WTC11 (cell line): ENCODE results near the gene CDH16. TPM values are rescaled to one million over a fixed set of nuclear protein-coding genes. Genes with fewer than 3 reads are reported as not detected.

Experiments
- ATAC-seq: fragments of 200-7000 bp; cut with Tn5 transposase; 2 replicates; pipeline ENCODE4 v1.10.0; 2021; ENCODE audit warnings: mild to moderate bottlenecking, moderate library complexity
- CTCF ChIA-PET: fragments of 300-600 bp; sonication (Branson Sonifier 250); formaldehyde crosslinking; loops from one replicate; lab custom pipeline; 2021; ENCODE audit warnings: antibody characterized with exemption; lab: Charles Lee
- POLR2A ChIA-PET: fragments of 350-600 bp; sonication (Branson Sonifier 250); formaldehyde crosslinking; loops from one replicate; lab custom pipeline; 2021; ENCODE audit warnings: antibody characterized with exemption; lab: Charles Lee
- DNase-seq: peaks from one replicate; pipeline ENCODE4 v3.0.0; 2021; ENCODE audit warnings: low spot score
- H3K27ac Mint-ChIP-seq: 2 replicates; pipeline ENCODE4 v1.8.0; 2021; ENCODE audit warnings: mixed read lengths
- H3K27me3 Mint-ChIP-seq: 2 replicates; pipeline ENCODE4 v1.8.0; 2021; ENCODE audit warnings: low read depth, mild to moderate bottlenecking, moderate library complexity, mixed read lengths
- H3K36me3 Mint-ChIP-seq: 2 replicates; pipeline ENCODE4 v1.8.0; 2021; ENCODE audit warnings: mixed read lengths
- H3K4me1 Mint-ChIP-seq: 2 replicates; pipeline ENCODE4 v1.8.0; 2022; ENCODE audit warnings: mixed read lengths
- H3K4me3 Mint-ChIP-seq: 2 replicates; pipeline ENCODE4 v1.8.0; 2021; ENCODE audit warnings: mild to moderate bottlenecking, moderate library complexity, mixed read lengths
- H3K9me3 Mint-ChIP-seq: 2 replicates; pipeline ENCODE4 v1.8.0; 2021; ENCODE audit warnings: mixed read lengths
- CREM ChIP-seq: sonication (generic); formaldehyde crosslinking; IDR thresholded peaks from 2 replicates; pipeline ENCODE4 v1.8.1; 2022; ENCODE audit warnings: mild to moderate bottlenecking, missing genetic modification reagents, moderate library complexity
- CTCF ChIP-seq: fragments of 200-600 bp; IDR thresholded peaks from 2 replicates; pipeline ENCODE4 v1.8.0; 2022; ENCODE audit warnings: antibody characterized with exemption
- E2F4 ChIP-seq: sonication (generic); formaldehyde crosslinking; IDR thresholded peaks from 2 replicates; pipeline ENCODE4 v1.8.1; 2022; ENCODE audit warnings: low read depth, mild to moderate bottlenecking, moderate library complexity, missing genetic modification reagents, borderline replicate concordance
- FOXP1 ChIP-seq: sonication (generic); formaldehyde crosslinking; IDR thresholded peaks from 2 replicates; pipeline ENCODE4 v1.8.0; 2022; ENCODE audit warnings: missing genetic modification reagents, mild to moderate bottlenecking, moderate library complexity, borderline replicate concordance
- IRF2 ChIP-seq: sonication (generic); formaldehyde crosslinking; IDR thresholded peaks from 2 replicates; pipeline ENCODE4 v1.8.0; 2022; ENCODE audit warnings: low read depth, missing genetic modification reagents, borderline replicate concordance
- NFATC4 ChIP-seq: fragments of 250-450 bp; sonication (Bioruptor Pico); IDR thresholded peaks from 2 replicates; pipeline ENCODE4 v1.9.0; 2021; ENCODE audit warnings: mild to moderate bottlenecking
- NFE2L1 ChIP-seq: sonication (generic); formaldehyde crosslinking; IDR thresholded peaks from 2 replicates; pipeline ENCODE4 v1.8.1; 2023; ENCODE audit warnings: missing genetic modification reagents
- NR2C2 ChIP-seq: sonication (generic); formaldehyde crosslinking; IDR thresholded peaks from 2 replicates; pipeline ENCODE4 v1.8.0; 2022; ENCODE audit warnings: mild to moderate bottlenecking, missing genetic modification reagents
- NR3C1 ChIP-seq: sonication (generic); formaldehyde crosslinking; conservative IDR thresholded peaks from 2 replicates; pipeline ENCODE4 v1.8.1; 2023; ENCODE audit warnings: low read depth, mild to moderate bottlenecking, missing genetic modification reagents
- PREB ChIP-seq: sonication (generic); formaldehyde crosslinking; IDR thresholded peaks from 2 replicates; pipeline ENCODE4 v1.8.1; 2022; ENCODE audit warnings: mild to moderate bottlenecking, missing genetic modification reagents, moderate library complexity, borderline replicate concordance
- RELA ChIP-seq: sonication (generic); formaldehyde crosslinking; IDR thresholded peaks from 2 replicates; pipeline ENCODE4 v1.8.1; 2022; ENCODE audit warnings: missing genetic modification reagents, mild to moderate bottlenecking, borderline replicate concordance
- STAT6 ChIP-seq: sonication (generic); formaldehyde crosslinking; conservative IDR thresholded peaks from 2 replicates; pipeline ENCODE4 v1.8.1; 2023; ENCODE audit warnings: mild to moderate bottlenecking, low read depth, missing genetic modification reagents, moderate library complexity
- ZNF281 ChIP-seq: sonication (generic); formaldehyde crosslinking; IDR thresholded peaks from 2 replicates; pipeline ENCODE4 v1.8.0; 2023; ENCODE audit warnings: mild to moderate bottlenecking, missing genetic modification reagents
- ZNF425 ChIP-seq: fragments of 250-450 bp; sonication (Bioruptor Pico); conservative IDR thresholded peaks from 2 replicates; pipeline ENCODE4 v1.9.0; 2021; ENCODE audit warnings: mild to moderate bottlenecking
- total RNA-seq: library from RNA; stranded (reverse); gene quantifications from 3 replicates; pipeline ENCODE4 v1.2.3, GENCODE V29; 2021
- TF ChIP-seq, protein P1 (sequence below): fragments of 250-450 bp; sonication (Bioruptor Pico); IDR thresholded peaks from 2 replicates; pipeline ENCODE4 v2.1.2; 2022; ENCODE audit warnings: mild to moderate bottlenecking, moderate library complexity
- TF ChIP-seq, protein P2 (sequence below): sonication (generic); formaldehyde crosslinking; IDR thresholded peaks from 2 replicates; pipeline ENCODE4 v1.8.0; 2022; ENCODE audit warnings: mild to moderate bottlenecking, missing genetic modification reagents

Gene CDH16
- total RNA-seq, 1 experiment from 2014 or later: not detected

GRCh38 chr16:66902648-66903543 is 15.8 kb downstream of the CDH16 start:
- TF ChIP-seq, protein P1, sequence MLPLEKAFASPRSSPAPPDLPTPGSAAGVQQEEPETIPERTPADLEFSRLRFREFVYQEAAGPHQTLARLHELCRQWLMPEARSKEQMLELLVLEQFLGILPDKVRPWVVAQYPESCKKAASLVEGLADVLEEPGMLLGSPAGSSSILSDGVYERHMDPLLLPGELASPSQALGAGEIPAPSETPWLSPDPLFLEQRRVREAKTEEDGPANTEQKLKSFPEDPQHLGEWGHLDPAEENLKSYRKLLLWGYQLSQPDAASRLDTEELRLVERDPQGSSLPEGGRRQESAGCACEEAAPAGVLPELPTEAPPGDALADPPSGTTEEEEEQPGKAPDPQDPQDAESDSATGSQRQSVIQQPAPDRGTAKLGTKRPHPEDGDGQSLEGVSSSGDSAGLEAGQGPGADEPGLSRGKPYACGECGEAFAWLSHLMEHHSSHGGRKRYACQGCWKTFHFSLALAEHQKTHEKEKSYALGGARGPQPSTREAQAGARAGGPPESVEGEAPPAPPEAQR (CRISPR knock-in tag): no peak
- TF ChIP-seq E2F4: no peak
- TF ChIP-seq RELA (CRISPR knock-in tag): no peak
- TF ChIP-seq, protein P2, sequence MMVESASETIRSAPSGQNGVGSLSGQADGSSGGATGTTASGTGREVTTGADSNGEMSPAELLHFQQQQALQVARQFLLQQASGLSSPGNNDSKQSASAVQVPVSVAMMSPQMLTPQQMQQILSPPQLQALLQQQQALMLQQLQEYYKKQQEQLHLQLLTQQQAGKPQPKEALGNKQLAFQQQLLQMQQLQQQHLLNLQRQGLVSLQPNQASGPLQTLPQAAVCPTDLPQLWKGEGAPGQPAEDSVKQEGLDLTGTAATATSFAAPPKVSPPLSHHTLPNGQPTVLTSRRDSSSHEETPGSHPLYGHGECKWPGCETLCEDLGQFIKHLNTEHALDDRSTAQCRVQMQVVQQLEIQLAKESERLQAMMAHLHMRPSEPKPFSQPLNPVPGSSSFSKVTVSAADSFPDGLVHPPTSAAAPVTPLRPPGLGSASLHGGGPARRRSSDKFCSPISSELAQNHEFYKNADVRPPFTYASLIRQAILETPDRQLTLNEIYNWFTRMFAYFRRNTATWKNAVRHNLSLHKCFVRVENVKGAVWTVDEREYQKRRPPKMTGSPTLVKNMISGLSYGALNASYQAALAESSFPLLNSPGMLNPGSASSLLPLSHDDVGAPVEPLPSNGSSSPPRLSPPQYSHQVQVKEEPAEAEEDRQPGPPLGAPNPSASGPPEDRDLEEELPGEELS: no peak
- no peak for TF ChIP-seq STAT6 (CRISPR knock-in tag)
- no peak for TF ChIP-seq NFATC4
- TF ChIP-seq NR3C1: no peak
- TF ChIP-seq NR2C2: no peak
- no peak for TF ChIP-seq ZNF281
- TF ChIP-seq PREB: no peak
- no peak for TF ChIP-seq CTCF
- TF ChIP-seq NFE2L1 (CRISPR knock-in tag): no peak
- no peak for TF ChIP-seq IRF2 (CRISPR knock-in tag)
- TF ChIP-seq ZNF425 (CRISPR knock-in tag): no peak
- TF ChIP-seq FOXP1 (CRISPR knock-in tag): no peak
- no peak for TF ChIP-seq CREM (CRISPR knock-in tag)
- ChIA-PET POLR2A (no interaction called here), CTCF (interaction anchor here (0.8 to 5.4 kb wide), 7 partner anchors 8 to 72 kb away, joined by 4 to 57 read pairs (median 6); partner anchors contain the start of genes NAE1 and RRAD)
- no peaks in the 10 kb centered on the region for H3K36me3 Mint-ChIP-seq
- peaks cover 13% of the 10 kb centered on the region for H3K4me1 Mint-ChIP-seq
- no peak overlapping the region for H3K4me3 Mint-ChIP-seq
- ATAC-seq (no peak), DNase-seq (no peak)
- H3K27me3 Mint-ChIP-seq: peaks cover 5% of the 10 kb centered on the region
- H3K9me3 Mint-ChIP-seq: no peaks in the 10 kb centered on the region
- no peak overlapping the region for H3K27ac Mint-ChIP-seq
